HS-5 (cell line): ENCODE results near the gene NLRP7.

Experiments
- DNase-seq: peaks from one replicate; pipeline ENCODE4 v3.0.0-alpha.2; 2012; ENCODE audit warnings: low read depth

Gene NLRP7

GRCh38 chr19:54873990-54874389 lies 73.3 kb downstream of the NLRP7 start, which contains the start of gene FCAR:
Gene FCAR, plus strand, starts transcription at chr19:54874235. Its CDS starts 55 bp downstream, at chr19:54874290.
- no peak for DNase-seq
